Measurements from ENCODE around the gene C22orf23. TPM values are rescaled to one million over a fixed set of nuclear protein-coding genes. Genes with fewer than 3 reads are reported as not detected.
"Not testable (repeated sequence)": the region's sequence is repeated elsewhere in the genome, so short reads cannot be mapped to it uniquely, and the experiment has no call there.

The C22orf23 gene
- total and polyA plus RNA-seq, 2 donors (not counting 1 experiment from before 2014, with no cell fraction given): not detected

- H2AFZ ChIP-seq (ENCODE audit: insufficient read depth, low read depth, low read length, poor library complexity, severe bottlenecking): no peak overlapping the region
- H3K36me3 ChIP-seq (replicated peaks in 1 of 2; ENCODE audit: control extremely low read depth in 1 of 2, control insufficient read depth in 1 of 2, extremely low read depth in 1 of 2, insufficient read depth in 2 of 2, low read length in 1 of 2): peaks cover 5 to 15% of the 10 kb centered on the region in 2 experiments
- no peaks in the 10 kb centered on the region for H3K9me3 ChIP-seq (ENCODE audit: control extremely low read depth in 1 of 3, control insufficient read depth in 2 of 3, insufficient read depth in 1 of 3, low read length in 2 of 3)
- no peaks in the 10 kb centered on the region for H3K4me1 ChIP-seq (ENCODE audit: control insufficient read depth in 2 of 2, insufficient read depth in 2 of 2, low read length in 2 of 2)
- no peak overlapping the region for H3K4me3 ChIP-seq (ENCODE audit: control extremely low read depth in 1 of 5, extremely low read depth in 1 of 5, insufficient read depth in 1 of 5, low read depth in 2 of 5, low read length in 4 of 5)
- no peaks in the 10 kb centered on the region for H3K4me1 Mint-ChIP-seq
- no peaks in the 10 kb centered on the region for H3K9me3 Mint-ChIP-seq (ENCODE audit: insufficient read depth)
- no peak for TF ChIP-seq EZH2 (IDR thresholded peaks at IDR 0.05; ENCODE audit: borderline replicate concordance, insufficient read depth, low read depth, low read length, poor library complexity, severe bottlenecking)
- TF ChIP-seq, protein P1, sequence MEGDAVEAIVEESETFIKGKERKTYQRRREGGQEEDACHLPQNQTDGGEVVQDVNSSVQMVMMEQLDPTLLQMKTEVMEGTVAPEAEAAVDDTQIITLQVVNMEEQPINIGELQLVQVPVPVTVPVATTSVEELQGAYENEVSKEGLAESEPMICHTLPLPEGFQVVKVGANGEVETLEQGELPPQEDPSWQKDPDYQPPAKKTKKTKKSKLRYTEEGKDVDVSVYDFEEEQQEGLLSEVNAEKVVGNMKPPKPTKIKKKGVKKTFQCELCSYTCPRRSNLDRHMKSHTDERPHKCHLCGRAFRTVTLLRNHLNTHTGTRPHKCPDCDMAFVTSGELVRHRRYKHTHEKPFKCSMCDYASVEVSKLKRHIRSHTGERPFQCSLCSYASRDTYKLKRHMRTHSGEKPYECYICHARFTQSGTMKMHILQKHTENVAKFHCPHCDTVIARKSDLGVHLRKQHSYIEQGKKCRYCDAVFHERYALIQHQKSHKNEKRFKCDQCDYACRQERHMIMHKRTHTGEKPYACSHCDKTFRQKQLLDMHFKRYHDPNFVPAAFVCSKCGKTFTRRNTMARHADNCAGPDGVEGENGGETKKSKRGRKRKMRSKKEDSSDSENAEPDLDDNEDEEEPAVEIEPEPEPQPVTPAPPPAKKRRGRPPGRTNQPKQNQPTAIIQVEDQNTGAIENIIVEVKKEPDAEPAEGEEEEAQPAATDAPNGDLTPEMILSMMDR (IDR thresholded peaks at IDR 0.05): no peak
- H4K20me1 ChIP-seq (ENCODE audit: control insufficient read depth, insufficient read depth, low read length, poor library complexity, severe bottlenecking): no peaks in the 10 kb centered on the region
- H3K27ac Mint-ChIP-seq: no peak overlapping the region
- ATAC-seq (ENCODE audit: low read depth): no peak
- H3K27me3 Mint-ChIP-seq: no peaks in the 10 kb centered on the region
- CTCF ChIA-PET: no interaction called here
- no peak overlapping the region for H3K4me3 Mint-ChIP-seq
- no peaks in the 10 kb centered on the region for H3K27me3 ChIP-seq (replicated peaks in 1 of 4; ENCODE audit: control extremely low read depth in 1 of 4, control insufficient read depth in 3 of 4, insufficient read depth in 4 of 4, low read length in 3 of 4)
- intact Hi-C loops (cut with micrococcal nuclease): no loop called here
- WGBS (ENCODE audit: insufficient coverage): 90% methylated on average over 4 of the region's 4 CpGs
- no peak for DNase-seq
- POLR2A ChIA-PET: no interaction called here
- no peak overlapping the region for H3K9ac ChIP-seq (ENCODE audit: low read length)
- no peak overlapping the region for H3K27ac ChIP-seq (ENCODE audit: low read length in 2 of 2)
- H3K4me2 ChIP-seq (replicated peaks; ENCODE audit: low read depth, low read length, poor library complexity, severe bottlenecking): no peak overlapping the region
- no peaks in the 10 kb centered on the region for H3K79me2 ChIP-seq (ENCODE audit: control insufficient read depth, insufficient read depth, low read length)
These were observed 23.1 kb upstream of the C22orf23 start for GRCh38 chr22:37976547-37976946.

- H2AFZ ChIP-seq (ENCODE audit: insufficient read depth, low read depth, low read length, poor library complexity, severe bottlenecking); POLR2A ChIA-PET; intact Hi-C loops (cut with micrococcal nuclease); ATAC-seq (ENCODE audit: low read depth); H4K20me1 ChIP-seq (ENCODE audit: control insufficient read depth, insufficient read depth, low read length, poor library complexity, severe bottlenecking); H3K27ac ChIP-seq (ENCODE audit: low read length in 2 of 2); H3K9ac ChIP-seq (ENCODE audit: low read length); H3K4me2 ChIP-seq (replicated peaks; ENCODE audit: low read depth, low read length, poor library complexity, severe bottlenecking); DNase-seq; H3K4me1 Mint-ChIP-seq; CTCF ChIA-PET; H3K79me2 ChIP-seq (ENCODE audit: control insufficient read depth, insufficient read depth, low read length); H3K9me3 ChIP-seq (ENCODE audit: control extremely low read depth in 1 of 3, control insufficient read depth in 2 of 3, insufficient read depth in 1 of 3, low read length in 2 of 3); H3K4me1 ChIP-seq (ENCODE audit: control insufficient read depth in 2 of 2, insufficient read depth in 2 of 2, low read length in 2 of 2); H3K9me3 Mint-ChIP-seq (ENCODE audit: insufficient read depth); H3K4me3 ChIP-seq (ENCODE audit: control extremely low read depth in 1 of 5, extremely low read depth in 1 of 5, insufficient read depth in 1 of 5, low read depth in 2 of 5, low read length in 4 of 5); H3K27me3 ChIP-seq (replicated peaks in 1 of 4; ENCODE audit: control extremely low read depth in 1 of 4, control insufficient read depth in 3 of 4, insufficient read depth in 4 of 4, low read length in 3 of 4); H3K27me3 Mint-ChIP-seq; H3K4me3 Mint-ChIP-seq; H3K27ac Mint-ChIP-seq: not testable (repeated sequence)
- WGBS (ENCODE audit: insufficient coverage): 94% methylated on average over 7 of the region's 8 CpGs
- H3K36me3 ChIP-seq (replicated peaks in 1 of 2; ENCODE audit: control extremely low read depth in 1 of 2, control insufficient read depth in 1 of 2, extremely low read depth in 1 of 2, insufficient read depth in 2 of 2, low read length in 1 of 2): peaks cover 5 to 15% of the 10 kb centered on the region in 2 experiments
These were observed 22.6 kb upstream of the C22orf23 start for GRCh38 chr22:37976022-37976421.

All from B cell (primary cell).